ENCODE data around the gene DERA. TPM values are rescaled to one million over a fixed set of nuclear protein-coding genes. Genes with fewer than 3 reads are reported as not detected.

The DERA gene
- total RNA-seq, 5 donors from 2014 or later (not counting 1 experiment from before 2014, with no cell fraction given): 11.0 to 13.4 (median 11.6) TPM

- Histone ChIP-seq H3K4me3 (ENCODE audit: control insufficient read depth in 1 of 2, extremely low read depth in 1 of 2, low read length in 1 of 2) (peak overlapping the region; percentile 89 to 90), H3K36me3 (ENCODE audit: control insufficient read depth in 2 of 2, extremely low read depth in 1 of 2, insufficient read depth in 1 of 2, low read length in 1 of 2) (peaks cover 0 to 14% of the 10 kb centered on the region in 2 donors), H3K27me3 (replicated peaks in 1 of 2; ENCODE audit: control insufficient read depth in 2 of 2, extremely low read depth in 1 of 2, insufficient read depth in 2 of 2, low read length in 1 of 2) (no peaks in the 10 kb centered on the region), H3K4me1 (ENCODE audit: control insufficient read depth in 1 of 2, extremely low read depth in 1 of 2, insufficient read depth in 2 of 2, low read length in 2 of 2) (peaks cover 20 to 23% of the 10 kb centered on the region in 2 experiments), H3K9me3 (no peaks in the 10 kb centered on the region), H3K27ac (ENCODE audit: low read length) (no peak overlapping the region)
- peaks cover 71 to 73% (median 72%) of the 10 kb centered on the region in 3 donors for H3K4me1 Mint-ChIP-seq
- H3K27ac Mint-ChIP-seq: peak overlapping the region; percentile 40 to 60
- WGBS (ENCODE audit: insufficient coverage): 52% methylated on average over 5 of the region's 6 CpGs
- peaks cover 23% of the 10 kb centered on the region for H3K36me3 Mint-ChIP-seq
- no peak for ATAC-seq (replicated peaks in 1 of 4)
- peak overlapping the region; percentile 94 to 99 (median 96) for H3K4me3 Mint-ChIP-seq
- H3K9me3 Mint-ChIP-seq: no peaks in the 10 kb centered on the region
- DNase-seq: peak in 1 of 35 experiments; percentile 14
- H3K27me3 Mint-ChIP-seq: no peaks in the 10 kb centered on the region
- CTCF ChIA-PET: interaction anchor here (1.2 to 2.8 kb wide), 3 partner anchors 14 to 25 kb away, joined by 4 to 7 read pairs (median 4); no protein-coding TSS in a partner anchor
- POLR2A ChIA-PET: interaction anchor here in 1 of 2 donors (0.6 to 1.3 kb wide), 6 partner anchors 20 to 1111 kb away, joined by 3 to 5 read pairs (median 3); partner anchors contain the start of gene DERA
Observed at GRCh38 chr12:15883536-15883935, 27.6 kb upstream of the DERA start.

- WGBS (ENCODE audit: insufficient coverage): no CpG with 5 or more reads among the region's 7 CpGs
- no peak overlapping the region for H3K4me3 ChIP-seq (ENCODE audit: control insufficient read depth in 1 of 2, extremely low read depth in 1 of 2, low read length in 1 of 2)
- CTCF ChIA-PET: interaction anchor here (1.1 to 1.6 kb wide), 2 partner anchors 11 to 21 kb away, joined by 3 to 4 read pairs; no protein-coding TSS in a partner anchor
Observed at GRCh38 chr12:15886372-15887042, 24.6 kb upstream of the DERA start.

GRCh38 chr12:15887043-15887817 is 23.9 kb upstream of the DERA start:
- H3K27me3 ChIP-seq (replicated peaks in 1 of 2; ENCODE audit: control insufficient read depth in 2 of 2, extremely low read depth in 1 of 2, insufficient read depth in 2 of 2, low read length in 1 of 2): no peaks in the 10 kb centered on the region
- Mint-ChIP-seq H3K36me3 (peaks cover 33% of the 10 kb centered on the region), H3K27ac (no peak overlapping the region), H3K4me1 (peaks cover 72 to 76% (median 73%) of the 10 kb centered on the region in 3 donors), H3K9me3 (no peaks in the 10 kb centered on the region), H3K27me3 (no peaks in the 10 kb centered on the region), H3K4me3 (no peak overlapping the region)
- H3K9me3 ChIP-seq: no peaks in the 10 kb centered on the region
- 100% methylated on average over 1 of the region's 5 CpGs for WGBS (ENCODE audit: insufficient coverage)
- ATAC-seq (replicated peaks in 1 of 4) (no peak), DNase-seq (no peak)
- H3K27ac ChIP-seq (ENCODE audit: low read length): no peak overlapping the region
- ChIA-PET CTCF (interaction anchor here (1.1 to 1.6 kb wide), 3 partner anchors 10 to 20 kb away, joined by 3 to 5 read pairs (median 4); no protein-coding TSS in a partner anchor), POLR2A (interaction anchor here (0.7 to 1.2 kb wide), 3 partner anchors 16 to 1528 kb away, joined by 3 to 8 read pairs (median 3); no protein-coding TSS in a partner anchor)
- no peak overlapping the region for H3K4me3 ChIP-seq (ENCODE audit: control insufficient read depth in 1 of 2, extremely low read depth in 1 of 2, low read length in 1 of 2)
- peaks cover 13 to 23% of the 10 kb centered on the region in 2 experiments for H3K4me1 ChIP-seq (ENCODE audit: control insufficient read depth in 1 of 2, extremely low read depth in 1 of 2, insufficient read depth in 2 of 2, low read length in 2 of 2)
- peaks cover 0 to 26% of the 10 kb centered on the region in 2 donors for H3K36me3 ChIP-seq (ENCODE audit: control insufficient read depth in 2 of 2, extremely low read depth in 1 of 2, insufficient read depth in 1 of 2, low read length in 1 of 2)

More at GRCh38 chr12:15886372-15887042, 24.6 kb upstream of the DERA start:
- ATAC-seq (replicated peaks in 1 of 4) (no peak), DNase-seq (no peak)
- Mint-ChIP-seq H3K4me3 (no peak overlapping the region), H3K27ac (no peak overlapping the region), H3K36me3 (peaks cover 33% of the 10 kb centered on the region), H3K4me1 (peaks cover 79 to 80% (median 80%) of the 10 kb centered on the region in 3 donors), H3K27me3 (no peaks in the 10 kb centered on the region), H3K9me3 (no peaks in the 10 kb centered on the region)
- Histone ChIP-seq H3K9me3 (no peaks in the 10 kb centered on the region), H3K4me1 (ENCODE audit: control insufficient read depth in 1 of 2, extremely low read depth in 1 of 2, insufficient read depth in 2 of 2, low read length in 2 of 2) (peaks cover 17 to 23% of the 10 kb centered on the region in 2 experiments), H3K27me3 (replicated peaks in 1 of 2; ENCODE audit: control insufficient read depth in 2 of 2, extremely low read depth in 1 of 2, insufficient read depth in 2 of 2, low read length in 1 of 2) (no peaks in the 10 kb centered on the region), H3K27ac (ENCODE audit: low read length) (no peak overlapping the region), H3K36me3 (ENCODE audit: control insufficient read depth in 2 of 2, extremely low read depth in 1 of 2, insufficient read depth in 1 of 2, low read length in 1 of 2) (peaks cover 0 to 24% of the 10 kb centered on the region in 2 donors)
- POLR2A ChIA-PET: no interaction called here

- Mint-ChIP-seq H3K27ac (peak overlapping the region in 1 of 2 donors; percentile 34), H3K4me3 (no peak overlapping the region), H3K4me1 (peaks cover 22 to 27% (median 22%) of the 10 kb centered on the region in 3 donors), H3K9me3 (no peaks in the 10 kb centered on the region), H3K27me3 (no peaks in the 10 kb centered on the region), H3K36me3 (peaks cover 26% of the 10 kb centered on the region)
- no peaks in the 10 kb centered on the region for H3K27me3 ChIP-seq (replicated peaks in 1 of 2; ENCODE audit: control insufficient read depth in 2 of 2, extremely low read depth in 1 of 2, insufficient read depth in 2 of 2, low read length in 1 of 2)
- no peak overlapping the region for H3K4me3 ChIP-seq (ENCODE audit: control insufficient read depth in 1 of 2, extremely low read depth in 1 of 2, low read length in 1 of 2)
- DNase-seq (no peak), ATAC-seq (replicated peaks in 1 of 4) (no peak)
- no peaks in the 10 kb centered on the region for H3K9me3 ChIP-seq
- ChIA-PET CTCF (no interaction called here), POLR2A (interaction anchor here in 1 of 2 donors (0.6 kb wide), 1 partner anchor 16 kb away, joined by 4 read pairs; no protein-coding TSS in a partner anchor)
- peaks cover 0 to 41% of the 10 kb centered on the region in 2 donors for H3K36me3 ChIP-seq (ENCODE audit: control insufficient read depth in 2 of 2, extremely low read depth in 1 of 2, insufficient read depth in 1 of 2, low read length in 1 of 2)
- H3K4me1 ChIP-seq (ENCODE audit: control insufficient read depth in 1 of 2, extremely low read depth in 1 of 2, insufficient read depth in 2 of 2, low read length in 2 of 2): no peaks in the 10 kb centered on the region
- no peak overlapping the region for H3K27ac ChIP-seq (ENCODE audit: low read length)
- no CpG with 5 or more reads among the region's 5 CpGs for WGBS (ENCODE audit: insufficient coverage)
Observed at GRCh38 chr12:15892645-15893259, 18.4 kb upstream of the DERA start.

- Histone ChIP-seq H3K4me3 (ENCODE audit: control insufficient read depth in 1 of 2, extremely low read depth in 1 of 2, low read length in 1 of 2) (no peak overlapping the region), H3K36me3 (ENCODE audit: control insufficient read depth in 2 of 2, extremely low read depth in 1 of 2, insufficient read depth in 1 of 2, low read length in 1 of 2) (peaks cover 0 to 42% of the 10 kb centered on the region in 2 donors), H3K27ac (ENCODE audit: low read length) (no peak overlapping the region), H3K27me3 (replicated peaks in 1 of 2; ENCODE audit: control insufficient read depth in 2 of 2, extremely low read depth in 1 of 2, insufficient read depth in 2 of 2, low read length in 1 of 2) (no peaks in the 10 kb centered on the region), H3K9me3 (no peaks in the 10 kb centered on the region), H3K4me1 (ENCODE audit: control insufficient read depth in 1 of 2, extremely low read depth in 1 of 2, insufficient read depth in 2 of 2, low read length in 2 of 2) (no peaks in the 10 kb centered on the region)
- Mint-ChIP-seq H3K27me3 (no peaks in the 10 kb centered on the region), H3K4me3 (no peak overlapping the region), H3K4me1 (peaks cover 17 to 24% (median 19%) of the 10 kb centered on the region in 3 donors), H3K27ac (no peak overlapping the region), H3K9me3 (no peaks in the 10 kb centered on the region), H3K36me3 (peaks cover 26% of the 10 kb centered on the region)
- no peak for DNase-seq
- ChIA-PET POLR2A (no interaction called here), CTCF (no interaction called here)
- 83% methylated on average over 1 of the region's 3 CpGs for WGBS (ENCODE audit: insufficient coverage)
- no peak for ATAC-seq (replicated peaks in 1 of 4)
Observed at GRCh38 chr12:15893260-15893659, 17.9 kb upstream of the DERA start.

All from T-cell (primary cell).